Panc1 (cell line): Measurements from ENCODE around the gene ZSCAN26.

Experiments
- POLR2AphosphoS5 ChIP-seq: IDR thresholded peaks from 2 replicates; pipeline ENCODE4 v1.6.1; 2012; ENCODE audit warnings: mild to moderate bottlenecking, low read depth, low read length, moderate library complexity
- SIN3A ChIP-seq: IDR thresholded peaks from 2 replicates; pipeline ENCODE4 v1.6.1; 2012; ENCODE audit warnings: low read depth, mild to moderate bottlenecking, low read length, moderate library complexity, borderline replicate concordance; ENCODE audit not compliant: insufficient read depth
- TF ChIP-seq, protein P1 (sequence below): fragments of 450-650 bp; IDR thresholded peaks from 2 replicates; pipeline ENCODE4 v1.5.1; 2017; ENCODE audit warnings: mild to moderate bottlenecking

DNA sequence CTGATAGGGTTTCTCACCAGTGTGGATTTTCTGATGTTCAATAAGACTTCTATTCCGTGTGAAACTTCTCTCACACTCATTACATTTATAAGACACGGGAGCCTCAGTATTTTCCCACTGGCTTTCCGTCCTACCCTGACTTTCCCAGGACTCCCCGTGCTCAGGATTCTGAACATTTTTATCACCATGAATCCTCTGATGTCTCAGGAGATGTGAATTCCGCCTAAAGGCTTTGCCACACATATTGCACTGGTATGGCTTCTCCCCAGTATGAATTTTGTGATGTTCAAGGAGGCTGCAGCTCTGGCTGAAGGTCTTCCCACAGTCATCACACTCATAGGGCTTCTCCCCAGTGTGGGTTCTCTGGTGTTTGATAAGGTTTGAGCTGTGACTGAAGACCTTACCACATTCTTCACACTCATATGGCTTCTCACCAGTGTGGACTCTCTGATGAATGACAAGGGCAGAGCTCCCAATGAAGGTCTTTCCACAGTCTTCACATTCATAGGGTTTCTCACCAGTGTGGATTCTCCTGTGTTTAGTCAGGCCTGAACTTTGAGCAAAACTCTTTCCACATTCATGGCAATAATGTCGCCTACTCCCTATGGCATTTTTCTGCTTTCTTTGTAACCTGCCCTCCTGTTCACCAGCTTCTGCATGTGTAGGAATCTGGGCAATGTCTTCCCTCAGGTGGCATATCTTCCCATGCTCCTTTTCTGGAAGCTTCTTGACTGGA is 21.6 kb upstream of the ZSCAN26 start:
- TF ChIP-seq, protein P1, sequence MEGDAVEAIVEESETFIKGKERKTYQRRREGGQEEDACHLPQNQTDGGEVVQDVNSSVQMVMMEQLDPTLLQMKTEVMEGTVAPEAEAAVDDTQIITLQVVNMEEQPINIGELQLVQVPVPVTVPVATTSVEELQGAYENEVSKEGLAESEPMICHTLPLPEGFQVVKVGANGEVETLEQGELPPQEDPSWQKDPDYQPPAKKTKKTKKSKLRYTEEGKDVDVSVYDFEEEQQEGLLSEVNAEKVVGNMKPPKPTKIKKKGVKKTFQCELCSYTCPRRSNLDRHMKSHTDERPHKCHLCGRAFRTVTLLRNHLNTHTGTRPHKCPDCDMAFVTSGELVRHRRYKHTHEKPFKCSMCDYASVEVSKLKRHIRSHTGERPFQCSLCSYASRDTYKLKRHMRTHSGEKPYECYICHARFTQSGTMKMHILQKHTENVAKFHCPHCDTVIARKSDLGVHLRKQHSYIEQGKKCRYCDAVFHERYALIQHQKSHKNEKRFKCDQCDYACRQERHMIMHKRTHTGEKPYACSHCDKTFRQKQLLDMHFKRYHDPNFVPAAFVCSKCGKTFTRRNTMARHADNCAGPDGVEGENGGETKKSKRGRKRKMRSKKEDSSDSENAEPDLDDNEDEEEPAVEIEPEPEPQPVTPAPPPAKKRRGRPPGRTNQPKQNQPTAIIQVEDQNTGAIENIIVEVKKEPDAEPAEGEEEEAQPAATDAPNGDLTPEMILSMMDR = no peak
- TF ChIP-seq POLR2AphosphoS5 = no peak
- no peak for TF ChIP-seq SIN3A
